Measurements from ENCODE around the gene NFIC. TPM values are rescaled to one million over a fixed set of nuclear protein-coding genes. Genes with fewer than 3 reads are reported as not detected.

NFIC gene
- polyA plus RNA-seq, 2 of the 4 experiments (the other 2 are of a cell fraction): 2.6 to 34.9 TPM

- POLR2A ChIA-PET: no interaction called here
- FAIRE-seq (no peak), ATAC-seq (no peak), DNase-seq (ENCODE audit: low read depth in 1 of 2, low spot score in 1 of 2) (peak in 1 of 2 experiments; percentile 51)
- Histone ChIP-seq H3K4me2 (no peak overlapping the region), H3K27ac (peak overlapping the region; percentile 91 to 95), H3K4me1 (peaks cover 67% of the 10 kb centered on the region), H3K4me3 (no peak overlapping the region), H3K9me3 (no peaks in the 10 kb centered on the region)
- 61% methylated on average over 15 of the region's 37 CpGs for WGBS (ENCODE audit: missing lambda C conversion rate)
- CTCF ChIA-PET: interaction anchor here (0.7 to 1.0 kb wide), 2 partner anchors 9 to 16 kb away, joined by 3 to 5 read pairs; no protein-coding TSS in a partner anchor
- TF ChIP-seq HEYL (CRISPR knock-in tag; IDR thresholded peaks at IDR 0.05) (no peak), PHF8 (IDR thresholded peaks at IDR 0.05; ENCODE audit: borderline replicate concordance, low read depth) (no peak), CBX2 (IDR thresholded peaks at IDR 0.05; ENCODE audit: borderline replicate concordance, low read depth) (no peak), KDM5A (IDR thresholded peaks at IDR 0.05) (no peak), TFCP2L1 (CRISPR knock-in tag; IDR thresholded peaks at IDR 0.05) (no peak), ESRRA (IDR thresholded peaks at IDR 0.05; ENCODE audit: borderline replicate concordance, low read length) (no peak), FOSL2 (IDR thresholded peaks at IDR 0.05) (no peak), FOSL2 (CRISPR knock-in tag; IDR thresholded peaks at IDR 0.05) (no peak), MAZ (IDR thresholded peaks at IDR 0.05; ENCODE audit: borderline replicate concordance, low read depth, low read length) (no peak), PBX3 (IDR thresholded peaks at IDR 0.05) (no peak), HOXA7 (CRISPR knock-in tag; IDR thresholded peaks at IDR 0.05) (no peak), HOXB13 (CRISPR knock-in tag; IDR thresholded peaks at IDR 0.05; ENCODE audit: low read depth) (no peak), HES2 (IDR thresholded peaks at IDR 0.05) (no peak)
- TF ChIP-seq, protein P1, sequence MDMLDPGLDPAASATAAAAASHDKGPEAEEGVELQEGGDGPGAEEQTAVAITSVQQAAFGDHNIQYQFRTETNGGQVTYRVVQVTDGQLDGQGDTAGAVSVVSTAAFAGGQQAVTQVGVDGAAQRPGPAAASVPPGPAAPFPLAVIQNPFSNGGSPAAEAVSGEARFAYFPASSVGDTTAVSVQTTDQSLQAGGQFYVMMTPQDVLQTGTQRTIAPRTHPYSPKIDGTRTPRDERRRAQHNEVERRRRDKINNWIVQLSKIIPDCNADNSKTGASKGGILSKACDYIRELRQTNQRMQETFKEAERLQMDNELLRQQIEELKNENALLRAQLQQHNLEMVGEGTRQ (IDR thresholded peaks at IDR 0.05): no peak
- TF ChIP-seq, protein P2, sequence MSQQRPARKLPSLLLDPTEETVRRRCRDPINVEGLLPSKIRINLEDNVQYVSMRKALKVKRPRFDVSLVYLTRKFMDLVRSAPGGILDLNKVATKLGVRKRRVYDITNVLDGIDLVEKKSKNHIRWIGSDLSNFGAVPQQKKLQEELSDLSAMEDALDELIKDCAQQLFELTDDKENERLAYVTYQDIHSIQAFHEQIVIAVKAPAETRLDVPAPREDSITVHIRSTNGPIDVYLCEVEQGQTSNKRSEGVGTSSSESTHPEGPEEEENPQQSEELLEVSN (IDR thresholded peaks at IDR 0.05; ENCODE audit: borderline replicate concordance, low read depth): no peak
These were observed 89.7 kb downstream of the NFIC start for GRCh38 chr19:3455960-3456601.

- H3K4me1 ChIP-seq: peaks cover 58% of the 10 kb centered on the region
- H3K4me2 ChIP-seq: peak overlapping the region; percentile 82
- TF ChIP-seq ZFP36 (IDR thresholded peaks at IDR 0.05; ENCODE audit: borderline replicate concordance, partially characterized antibody): peak; percentile 23
- no peak for TF ChIP-seq RNF2 (IDR thresholded peaks at IDR 0.05; ENCODE audit: borderline replicate concordance, low read depth)
- ATAC-seq (peak; percentile 4 to 10; a peak in 5 of 6 replicates), FAIRE-seq (no peak), DNase-seq (ENCODE audit: low read depth in 1 of 2, low spot score in 1 of 2) (no peak)
- ChIA-PET CTCF (interaction anchor here (0.8 to 1.4 kb wide), 2 partner anchors 15 to 17 kb away, joined by 3 to 4 read pairs; no protein-coding TSS in a partner anchor), POLR2A (no interaction called here)
- 40% methylated on average over 1 of the region's 18 CpGs for WGBS (ENCODE audit: missing lambda C conversion rate)
- H3K4me3 ChIP-seq: no peak overlapping the region
- no peaks in the 10 kb centered on the region for H3K9me3 ChIP-seq
- peak overlapping the region; percentile 91 to 95 for H3K27ac ChIP-seq
These were observed 90.6 kb downstream of the NFIC start for GRCh38 chr19:3456925-3457527.

- ATAC-seq: peak; percentile 54 to 67
- CTCF ChIA-PET: interaction anchor here (0.8 to 1.4 kb wide), 2 partner anchors 14 to 16 kb away, joined by 3 to 4 read pairs; no protein-coding TSS in a partner anchor
- Histone ChIP-seq H3K4me3 (no peak overlapping the region), H3K4me1 (peaks cover 51% of the 10 kb centered on the region), H3K9me3 (no peaks in the 10 kb centered on the region), H3K4me2 (peak overlapping the region; percentile 82), H3K27ac (peak overlapping the region; percentile 91 to 95)
- 22% methylated on average over 17 of the region's 22 CpGs for WGBS (ENCODE audit: missing lambda C conversion rate)
- FAIRE-seq: no peak
- peak in 1 of 2 experiments; percentile 83 for DNase-seq (ENCODE audit: low read depth in 1 of 2, low spot score in 1 of 2)
- TF ChIP-seq EHF (CRISPR knock-in tag; IDR thresholded peaks at IDR 0.05) (no peak), TFCP2L1 (CRISPR knock-in tag; IDR thresholded peaks at IDR 0.05) (0 out of 2 replicates have a peak, but pooled peaks have one; percentile 45)
- POLR2A ChIA-PET: no interaction called here
These were observed 91.3 kb downstream of the NFIC start for GRCh38 chr19:3457528-3458228.

All from A549 (cell line).